Colon (tissue), 2 donors: ENCODE data around the gene SNRPB2.

ENCODE experiments used
- FAIRE-seq: peaks from 2 replicates; lab custom pipeline; 2012; peaks lifted over from hg19 to GRCh38; lab: Jason Lieb, UNC
- donor health status: control.
- donor health status: control.

Gene SNRPB2

GRCh38 chr20:16729565-16730460, at the start of gene SNRPB2:
SNRPB2 (plus strand) TSS chr20:16730026; CDS start chr20:16731703, 1,677 bp downstream.
- no peak for FAIRE-seq

- FAIRE-seq, result no peak
Observed at GRCh38 chr20:16684416-16684815, 45.4 kb upstream of the SNRPB2 start.

- no peak for FAIRE-seq
Observed at GRCh38 chr20:16689906-16690305, 39.9 kb upstream of the SNRPB2 start.

- no peak for FAIRE-seq
Observed at GRCh38 chr20:16691381-16691780, 38.4 kb upstream of the SNRPB2 start.

- no peak for FAIRE-seq
Observed at GRCh38 chr20:16692009-16692408, 37.8 kb upstream of the SNRPB2 start.

GRCh38 chr20:16692442-16692841, 37.4 kb upstream of the SNRPB2 start:
- no peak for FAIRE-seq

GRCh38 chr20:16693278-16693677, 36.5 kb upstream of the SNRPB2 start:
- no peak for FAIRE-seq

GRCh38 chr20:16694161-16694560, 35.7 kb upstream of the SNRPB2 start:
- FAIRE-seq, result no peak

- FAIRE-seq, result no peak
Observed at GRCh38 chr20:16695628-16696027, 34.2 kb upstream of the SNRPB2 start.

- FAIRE-seq, result no peak
Observed at GRCh38 chr20:16699293-16699692, 30.5 kb upstream of the SNRPB2 start.

- no peak for FAIRE-seq
Observed at GRCh38 chr20:16701296-16701695, 28.5 kb upstream of the SNRPB2 start.

- no peak for FAIRE-seq
Observed at GRCh38 chr20:16703570-16703969, 26.3 kb upstream of the SNRPB2 start.

- no peak for FAIRE-seq
Observed at GRCh38 chr20:16707674-16708073, 22.2 kb upstream of the SNRPB2 start.

- no peak for FAIRE-seq
Observed at GRCh38 chr20:16708602-16709001, 21.2 kb upstream of the SNRPB2 start.

GRCh38 chr20:16709017-16709416, 20.8 kb upstream of the SNRPB2 start:
- FAIRE-seq, result no peak

GRCh38 chr20:16710781-16711180, 19.0 kb upstream of the SNRPB2 start:
- FAIRE-seq, result no peak

- FAIRE-seq, result no peak
Observed at GRCh38 chr20:16711661-16712258, 18.1 kb upstream of the SNRPB2 start.

GRCh38 chr20:16712511-16712947, 17.3 kb upstream of the SNRPB2 start:
- no peak for FAIRE-seq

GRCh38 chr20:16713066-16713465, 16.8 kb upstream of the SNRPB2 start:
- no peak for FAIRE-seq

- no peak for FAIRE-seq
Observed at GRCh38 chr20:16714242-16714641, 15.6 kb upstream of the SNRPB2 start.

- FAIRE-seq, result no peak
Observed at GRCh38 chr20:16714751-16715150, 15.1 kb upstream of the SNRPB2 start.

- FAIRE-seq, result no peak
Observed at GRCh38 chr20:16719421-16719820, 10.4 kb upstream of the SNRPB2 start.

- no peak for FAIRE-seq
Observed at GRCh38 chr20:16729080-16729479, 746 bp upstream of the SNRPB2 start.
